ENCODE measurements around the gene SLC35D3.
"Not testable (repeated sequence)": the region's sequence is repeated elsewhere in the genome, so short reads cannot be mapped to it uniquely, and the experiment has no call there.

SLC35D3 gene

DNA sequence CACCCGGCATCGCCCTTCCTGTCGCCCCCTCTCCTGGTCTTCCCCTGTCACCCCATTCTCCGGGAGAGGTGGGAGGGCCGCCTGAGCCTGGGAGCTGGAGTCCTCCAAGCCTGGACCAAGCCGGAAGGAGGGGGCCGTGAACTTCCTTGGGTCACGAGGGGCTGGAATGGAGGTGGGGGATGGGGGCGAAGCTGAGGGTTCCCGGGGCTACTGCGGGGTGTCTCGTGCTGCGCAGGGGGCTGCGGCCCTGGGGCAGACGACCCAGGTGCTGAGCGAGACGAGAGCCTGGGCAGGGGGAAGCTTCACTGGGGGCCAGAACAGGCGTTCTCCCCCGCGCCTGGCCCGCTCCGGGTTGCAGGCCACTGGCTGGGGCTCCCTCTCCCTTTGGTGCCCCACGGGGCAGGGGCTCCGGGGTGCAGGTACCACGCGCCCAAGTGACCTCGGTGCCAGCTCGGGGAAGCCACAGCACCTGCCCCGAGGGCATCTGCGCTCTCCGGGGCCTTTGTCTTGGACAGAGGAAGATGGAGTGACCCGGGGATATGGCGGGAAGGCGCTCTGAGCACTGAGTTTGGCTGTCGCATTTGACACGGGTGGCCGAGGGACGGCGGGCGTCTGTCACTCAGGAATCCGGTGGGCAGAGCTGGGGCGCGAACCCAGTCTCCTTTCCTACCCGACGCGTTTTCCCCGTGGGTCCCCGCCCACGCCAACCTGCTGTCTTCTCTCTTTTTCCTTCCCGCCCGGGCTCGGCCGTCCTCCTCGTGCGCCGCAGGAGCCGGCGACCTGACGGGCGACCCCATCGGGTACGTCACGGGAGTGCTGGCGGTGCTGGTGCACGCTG lies 1.2 kb downstream of the SLC35D3 start:
- DNase-seq: no peak

DNA sequence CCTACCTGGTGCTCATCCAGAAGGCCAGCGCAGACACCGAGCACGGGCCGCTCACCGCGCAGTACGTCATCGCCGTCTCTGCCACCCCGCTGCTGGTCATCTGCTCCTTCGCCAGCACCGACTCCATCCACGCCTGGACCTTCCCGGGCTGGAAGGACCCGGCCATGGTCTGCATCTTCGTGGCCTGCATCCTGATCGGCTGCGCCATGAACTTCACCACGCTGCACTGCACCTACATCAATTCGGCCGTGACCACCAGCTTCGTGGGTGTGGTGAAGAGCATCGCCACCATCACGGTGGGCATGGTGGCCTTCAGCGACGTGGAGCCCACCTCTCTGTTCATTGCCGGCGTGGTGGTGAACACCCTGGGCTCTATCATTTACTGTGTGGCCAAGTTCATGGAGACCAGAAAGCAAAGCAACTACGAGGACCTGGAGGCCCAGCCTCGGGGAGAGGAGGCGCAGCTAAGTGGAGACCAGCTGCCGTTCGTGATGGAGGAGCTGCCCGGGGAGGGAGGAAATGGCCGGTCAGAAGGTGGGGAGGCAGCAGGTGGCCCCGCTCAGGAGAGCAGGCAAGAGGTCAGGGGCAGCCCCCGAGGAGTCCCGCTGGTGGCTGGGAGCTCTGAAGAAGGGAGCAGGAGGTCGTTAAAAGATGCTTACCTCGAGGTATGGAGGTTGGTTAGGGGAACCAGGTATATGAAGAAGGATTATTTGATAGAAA lies 2.0 kb downstream of the SLC35D3 start:
- no peak for DNase-seq

DNA sequence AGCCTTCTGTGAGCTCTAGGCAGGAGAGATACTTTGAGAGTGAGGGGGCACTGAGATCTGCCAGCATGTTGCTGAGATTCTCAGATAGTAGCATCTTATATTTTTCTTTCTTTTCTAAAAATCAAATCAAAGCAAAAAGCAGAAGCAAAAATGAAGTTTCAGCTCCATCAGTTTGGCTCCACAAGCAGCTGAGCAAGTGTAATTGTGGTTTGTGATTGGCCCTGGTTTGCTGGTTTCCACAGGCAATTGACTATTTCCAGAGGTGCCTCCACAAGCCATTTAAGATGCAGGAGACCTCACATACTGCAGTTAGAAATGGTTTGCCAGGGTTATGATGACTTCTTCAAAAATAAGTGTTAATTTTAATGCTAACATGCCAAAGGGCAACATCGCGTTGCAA lies 4.3 kb downstream of the SLC35D3 start:
- no peak for DNase-seq

DNA sequence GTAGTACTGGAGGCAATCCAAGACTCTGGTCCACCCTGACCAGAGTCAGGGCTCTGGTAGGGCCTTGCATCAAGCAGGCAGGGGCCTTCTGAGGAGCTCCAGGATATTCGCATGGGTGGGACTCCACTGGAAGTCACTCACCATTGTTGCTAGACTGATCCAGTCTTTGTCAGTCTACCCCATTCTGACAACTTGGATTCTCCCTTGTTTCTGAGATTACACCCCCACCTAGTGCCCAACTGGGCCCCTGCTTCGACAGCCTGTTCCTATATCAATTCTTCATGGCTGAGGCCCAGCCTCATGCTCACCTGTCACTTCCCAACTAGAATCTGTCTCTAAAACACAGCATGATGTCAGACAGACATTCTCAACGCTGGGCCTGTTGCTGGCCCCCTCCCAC lies 5.2 kb downstream of the SLC35D3 start:
- DNase-seq: no peak

DNA sequence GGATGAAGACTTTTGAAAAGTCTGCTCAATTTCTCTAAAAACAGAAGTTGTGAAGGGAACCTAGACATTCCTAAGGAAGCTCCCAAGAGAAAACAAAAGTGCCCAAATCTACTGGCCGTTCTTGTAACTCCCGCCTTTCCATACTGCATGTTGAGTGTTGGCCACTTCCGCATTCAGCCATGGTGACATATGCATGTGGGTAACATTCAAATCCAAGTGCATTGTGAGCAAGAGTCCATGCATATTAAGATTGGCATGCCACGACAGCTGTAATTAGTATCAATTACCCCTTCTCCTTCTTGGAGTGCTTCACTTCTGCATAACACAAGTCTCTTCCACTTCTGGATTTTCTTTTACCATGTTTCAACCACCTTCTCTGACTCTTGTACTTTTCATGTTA lies 8.4 kb downstream of the SLC35D3 start:
- DNase-seq: no peak

DNA sequence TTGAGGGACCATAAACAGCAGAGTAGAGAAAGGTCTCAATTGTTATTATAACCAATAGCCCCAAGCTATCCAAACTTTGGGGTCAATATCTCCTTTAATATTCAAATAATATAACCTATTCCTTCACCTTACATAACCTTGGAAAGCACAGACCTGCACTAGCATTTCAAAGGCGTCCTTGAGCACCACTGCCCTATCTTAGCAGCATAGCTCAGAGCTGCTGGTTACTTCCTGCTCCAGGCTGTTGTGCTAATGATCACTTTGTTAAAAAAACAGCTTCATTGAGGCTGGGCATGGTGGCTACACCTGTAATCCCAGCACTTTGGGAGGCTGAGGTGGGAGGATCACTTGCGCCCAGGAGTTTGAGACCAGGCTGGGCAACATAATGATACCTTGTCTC lies 10.5 kb downstream of the SLC35D3 start:
- no peak for DNase-seq

DNA sequence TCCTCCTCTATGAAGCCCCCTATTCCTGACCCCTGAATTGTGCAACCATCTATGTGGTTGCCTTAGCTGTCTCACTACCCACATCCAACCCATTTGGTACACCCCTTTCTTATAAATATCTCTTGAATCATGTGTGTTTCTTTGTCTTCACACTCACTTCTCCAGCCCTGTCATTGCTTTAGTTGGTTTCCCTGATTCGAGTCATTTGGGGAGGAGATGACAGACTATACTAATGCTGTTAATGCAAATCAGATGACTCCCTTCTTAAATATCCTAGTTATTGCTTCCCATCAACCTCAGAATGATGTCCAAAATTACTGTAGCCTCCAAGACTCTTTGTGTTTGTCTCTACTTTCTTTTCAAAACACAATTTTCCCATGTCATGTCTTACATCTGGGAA lies 23.0 kb downstream of the SLC35D3 start:
- no peak for DNase-seq

DNA sequence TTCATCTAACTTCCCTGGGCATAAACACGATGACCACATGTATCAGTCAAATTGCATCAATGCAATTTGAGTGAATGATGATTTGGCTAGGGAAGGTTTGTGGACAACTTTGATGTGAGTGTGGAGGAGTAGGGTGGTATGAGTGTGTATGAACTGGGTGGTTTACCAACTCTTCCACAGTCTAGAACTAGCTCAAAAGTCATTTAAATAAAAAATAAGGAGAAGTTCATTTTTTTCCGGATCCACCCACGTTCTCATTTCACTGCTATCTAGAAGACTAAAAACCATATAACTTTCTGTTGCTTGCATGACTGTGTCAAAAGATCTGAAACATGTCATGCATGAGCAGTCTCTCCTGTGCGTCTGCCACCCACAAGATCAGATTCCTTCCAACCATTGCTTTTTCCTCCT lies 23.6 kb downstream of the SLC35D3 start:
- DNase-seq: no peak

DNA sequence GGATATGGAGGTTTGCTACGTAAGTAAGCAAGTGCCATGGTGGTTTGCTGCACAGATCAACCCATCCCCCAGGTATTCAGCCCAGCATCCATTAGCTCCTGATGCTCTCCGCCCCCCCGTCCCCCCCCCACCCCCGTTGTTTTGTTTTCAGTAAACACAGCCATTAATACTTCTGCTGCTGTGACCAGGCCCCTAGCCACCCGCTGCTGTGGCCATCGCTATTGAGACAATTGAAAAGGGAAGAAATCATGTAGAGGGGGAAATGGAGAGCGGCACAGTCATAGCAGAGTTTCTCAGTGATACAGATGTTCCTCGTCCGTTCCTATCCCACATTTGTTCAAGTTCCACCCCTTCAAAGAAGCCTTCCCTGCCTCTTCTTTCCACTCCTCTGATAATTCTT lies 24.9 kb downstream of the SLC35D3 start:
- DNase-seq: no peak

DNA sequence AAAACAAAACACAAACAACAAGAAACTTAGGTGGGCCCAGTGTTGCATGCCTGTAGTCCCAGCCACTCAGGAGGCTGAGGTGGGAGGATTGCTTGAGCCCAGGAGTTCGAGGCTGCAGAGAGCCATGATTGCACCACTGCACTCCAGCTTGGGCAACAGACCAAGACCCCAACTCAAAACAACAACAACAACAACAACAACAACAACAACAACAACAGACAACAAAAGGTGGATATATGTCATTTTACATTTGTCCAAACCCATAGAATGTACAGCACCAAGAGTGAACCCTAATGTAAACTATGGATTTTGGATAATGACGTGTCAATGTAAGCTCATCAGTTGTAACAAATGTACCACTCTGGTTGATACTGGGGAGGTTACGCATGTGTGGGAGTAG lies 27.9 kb downstream of the SLC35D3 start:
- DNase-seq: not testable (repeated sequence)

DNA sequence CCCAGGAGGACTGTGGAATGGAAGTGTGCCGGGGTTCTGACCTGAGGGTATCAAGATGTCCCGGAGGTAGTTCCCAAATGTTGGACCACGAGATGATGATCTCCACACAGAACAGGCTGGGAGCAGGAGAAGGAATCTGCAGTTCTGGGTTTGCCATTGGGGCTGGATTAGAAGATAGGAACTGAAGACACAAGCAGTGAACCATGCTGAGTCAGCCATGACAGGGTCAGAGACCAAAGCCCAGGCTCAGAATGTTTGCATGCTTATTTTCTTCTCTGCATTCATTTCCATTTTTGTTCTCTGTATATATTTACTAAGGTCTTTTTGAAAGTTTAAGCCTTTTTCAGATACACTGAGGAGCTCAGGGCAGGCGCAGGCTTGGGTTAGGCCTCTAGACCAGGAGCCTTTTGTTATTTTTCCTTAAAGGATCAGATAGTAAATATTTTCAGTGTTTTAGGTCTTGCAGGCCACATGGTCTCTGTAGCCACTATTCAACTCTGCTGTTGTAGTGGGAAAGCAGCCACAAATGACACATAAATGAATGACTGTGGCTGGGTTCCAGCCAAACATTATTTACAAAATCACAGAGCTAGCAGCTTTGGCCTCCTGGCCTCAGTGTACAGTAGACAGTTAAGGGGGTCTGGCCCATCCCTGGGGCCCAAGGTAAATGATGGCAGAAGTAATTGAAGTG lies 28.5 kb downstream of the SLC35D3 start:
- no peak for DNase-seq

DNA sequence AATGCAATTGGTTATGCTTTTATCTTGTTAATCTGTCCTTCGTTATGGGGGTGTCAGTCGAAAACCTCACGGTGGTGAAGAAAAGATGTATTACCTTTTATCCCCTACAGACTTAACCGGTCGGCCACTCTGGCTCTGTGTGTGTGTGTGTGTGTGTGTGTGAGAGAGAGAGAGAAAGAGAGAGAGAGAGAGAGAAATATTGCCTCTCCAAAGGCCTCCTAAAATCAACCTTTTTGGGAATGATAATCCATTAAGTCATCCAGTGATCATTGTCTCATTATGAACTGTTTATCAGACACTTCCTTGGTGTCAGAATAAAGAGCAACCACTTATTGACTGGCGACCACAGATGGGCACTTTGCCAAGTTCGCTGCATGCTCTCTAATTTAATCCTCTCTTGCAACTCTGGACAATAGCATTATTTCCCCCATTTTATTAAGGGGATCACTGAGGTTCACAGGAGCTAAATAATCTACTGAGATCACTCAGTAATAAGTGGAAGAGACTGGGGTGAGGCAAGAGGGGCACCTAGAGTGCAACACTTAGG lies 30.7 kb downstream of the SLC35D3 start:
- DNase-seq: no peak

DNA sequence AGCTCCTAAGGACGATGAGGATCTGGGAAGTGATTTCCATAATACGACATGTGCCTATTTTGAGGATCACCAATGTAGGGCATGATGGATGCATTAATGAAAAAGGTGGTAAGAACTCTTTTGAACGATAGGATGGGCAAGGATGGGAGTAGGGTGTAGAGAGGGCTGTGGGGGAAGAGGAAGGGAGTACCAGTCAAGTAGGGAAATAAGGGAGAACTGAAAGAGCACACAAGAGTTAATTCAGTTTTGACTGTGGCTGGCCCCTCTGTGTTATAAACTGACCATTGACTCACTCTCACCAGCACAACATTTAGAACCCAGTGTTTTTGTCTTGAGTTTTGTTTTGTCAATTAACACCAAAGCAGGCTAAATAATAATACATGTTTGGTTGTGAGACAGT lies 33.0 kb downstream of the SLC35D3 start:
- DNase-seq: no peak

DNA sequence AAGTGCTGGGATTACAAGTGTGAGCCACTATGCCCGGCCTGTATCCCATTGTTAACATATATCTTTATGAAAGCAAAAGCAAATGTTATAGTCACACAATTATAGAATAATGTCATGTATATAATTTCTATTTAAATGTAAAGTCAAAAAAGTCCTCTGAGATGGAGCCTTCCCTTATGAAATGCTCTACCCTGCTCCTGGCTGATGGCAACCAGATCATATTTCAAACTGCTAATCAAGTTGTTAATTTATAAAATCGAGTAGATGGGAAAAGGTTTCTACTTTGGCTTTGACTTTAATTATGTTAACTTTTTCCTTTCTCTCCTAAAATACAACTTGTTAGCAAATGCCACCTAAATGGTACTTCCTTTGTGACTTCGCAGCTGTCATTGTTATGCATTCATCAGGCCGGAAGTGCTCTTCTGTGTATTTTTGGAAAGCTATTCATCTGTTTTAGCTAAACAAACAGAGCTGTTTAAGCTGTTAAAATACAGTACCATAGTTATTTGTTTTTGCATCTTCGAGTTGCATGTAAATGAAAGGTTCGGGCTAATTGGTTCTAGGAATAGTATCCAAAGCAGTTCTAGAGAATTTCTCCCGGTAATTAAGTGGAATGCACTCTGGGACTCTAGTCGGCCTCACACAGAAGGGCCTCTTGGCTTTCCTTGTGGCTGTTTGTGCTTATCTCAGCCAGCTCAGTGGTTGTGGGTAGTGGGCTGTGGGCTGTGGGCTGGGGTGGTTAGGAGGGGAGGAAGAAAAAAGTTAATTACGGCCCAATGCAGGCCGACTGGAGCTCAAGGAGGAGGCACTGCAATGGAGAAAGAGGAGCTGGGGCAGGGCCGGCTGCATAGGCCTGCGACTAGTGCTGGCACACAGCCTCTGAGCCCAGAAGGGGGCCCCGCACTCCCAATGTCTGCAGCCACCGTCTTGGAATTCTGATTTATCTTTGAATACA lies 34.8 kb downstream of the SLC35D3 start:
- no peak for DNase-seq

DNA sequence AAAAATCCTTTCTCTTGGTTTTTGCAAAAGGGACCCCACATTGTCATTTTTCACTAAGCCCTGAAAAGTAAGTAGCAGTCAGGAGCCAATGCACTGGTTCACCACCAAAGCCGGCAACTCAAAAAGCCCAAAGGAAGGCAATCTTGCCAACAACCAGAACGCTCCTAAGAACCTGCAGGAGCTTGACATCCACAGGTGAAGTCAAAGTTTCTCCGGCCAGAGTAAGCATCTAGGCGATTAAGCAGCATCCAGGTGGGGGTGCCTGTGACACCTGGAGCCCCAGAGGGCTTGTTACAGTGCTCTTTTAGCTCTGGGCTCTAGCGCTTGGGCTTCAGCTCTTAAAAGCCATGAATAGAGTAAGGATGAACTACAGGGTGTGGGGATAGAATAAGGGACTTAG lies 36.1 kb downstream of the SLC35D3 start:
- no peak for DNase-seq

DNA sequence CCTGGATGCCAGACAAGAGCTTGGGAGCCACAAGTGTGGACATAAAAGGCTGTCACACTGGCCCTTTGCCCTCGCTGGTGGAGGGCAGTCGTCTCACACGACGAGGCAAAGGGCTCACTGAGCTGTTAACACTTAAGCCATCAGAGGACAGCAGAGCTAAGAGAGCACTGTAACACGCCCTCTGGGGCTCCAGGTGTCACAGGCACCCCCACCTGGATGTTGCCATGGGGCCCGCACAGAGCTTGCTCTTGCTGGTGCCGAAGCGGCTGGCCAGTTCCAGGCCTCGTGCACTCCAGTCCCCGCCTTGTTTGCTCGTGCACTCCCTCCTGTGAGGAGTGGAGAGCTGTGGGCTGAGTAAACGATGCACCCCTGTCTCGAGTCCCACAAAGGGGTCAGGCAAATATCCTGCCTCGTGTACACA lies 37.4 kb downstream of the SLC35D3 start:
- no peak for DNase-seq

DNA sequence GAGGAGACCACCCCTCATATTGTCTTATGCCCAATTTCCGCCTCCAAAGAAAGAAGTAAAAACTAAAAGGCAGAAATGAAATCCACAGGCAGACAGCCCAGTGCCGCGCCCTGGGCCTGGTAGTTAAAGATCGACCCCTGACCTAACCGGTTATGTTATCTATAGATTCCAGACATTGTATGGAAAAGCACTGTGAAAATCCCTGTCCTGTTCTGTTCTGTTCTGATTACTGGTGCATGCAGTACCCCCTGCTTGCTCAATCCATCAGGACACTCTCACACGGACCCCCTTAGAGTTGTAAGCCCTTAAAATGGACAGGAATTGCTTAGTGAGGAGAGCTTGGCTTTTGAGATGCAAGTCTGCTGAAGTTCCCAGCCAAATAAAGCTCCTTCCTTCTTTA lies 37.8 kb downstream of the SLC35D3 start:
- DNase-seq: not testable (repeated sequence)

DNA sequence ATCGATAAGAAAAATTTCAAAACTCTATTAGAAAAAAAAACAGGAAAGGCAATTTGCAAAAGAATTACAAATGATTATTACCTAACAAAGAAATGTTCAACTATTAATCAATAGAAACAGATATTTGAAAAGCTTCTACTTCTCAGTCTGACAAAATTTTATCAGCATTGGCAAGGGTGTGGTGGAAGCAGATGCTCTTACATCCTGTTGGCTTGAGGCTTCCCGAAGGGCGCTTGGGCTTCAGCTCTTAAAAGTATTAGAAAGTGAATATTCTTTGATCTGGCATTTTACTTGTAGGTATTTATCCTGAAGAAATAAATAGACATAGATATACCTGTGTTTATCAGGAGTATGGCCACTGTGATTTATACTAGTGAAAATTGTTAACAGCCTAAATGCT lies 38.7 kb downstream of the SLC35D3 start:
- no peak for DNase-seq

DNA sequence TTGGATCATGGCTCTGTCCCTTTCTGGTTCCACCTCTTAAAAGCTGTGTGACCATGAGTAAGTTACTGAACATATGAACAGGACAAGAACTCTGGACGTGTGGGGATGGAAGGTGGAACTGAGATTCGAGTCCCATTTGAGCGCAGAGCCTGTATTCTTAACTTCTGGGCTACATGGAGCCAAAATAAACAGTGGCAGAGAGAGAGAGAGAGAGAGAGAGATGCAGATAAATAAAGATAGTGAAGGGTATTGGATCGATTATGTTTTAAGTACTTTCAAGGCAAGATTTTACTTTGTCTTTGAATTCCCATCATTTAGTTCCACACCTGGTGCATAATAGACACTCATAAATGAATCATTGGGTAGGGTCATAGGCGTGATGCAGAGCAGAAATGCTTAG lies 39.7 kb downstream of the SLC35D3 start:
- no peak for DNase-seq

DNA sequence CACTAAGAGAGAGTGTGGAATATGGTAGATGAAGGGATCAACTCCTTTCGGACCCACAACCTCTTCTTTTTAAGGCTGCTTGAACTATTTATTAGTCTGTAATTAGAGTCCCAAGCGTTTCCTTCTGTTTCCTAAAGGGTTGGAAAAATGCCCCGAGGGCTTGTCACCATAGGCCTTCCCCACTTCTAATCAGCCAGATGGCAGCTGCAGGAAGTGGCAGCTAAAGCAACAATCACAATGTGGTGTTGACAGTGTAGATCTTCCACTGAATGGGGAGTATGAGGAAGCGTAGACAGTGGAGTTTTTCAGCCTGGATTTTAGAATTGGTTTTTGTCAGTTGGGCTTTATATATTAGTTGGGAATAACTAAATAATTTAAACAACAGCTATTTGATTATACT lies 40.6 kb downstream of the SLC35D3 start:
- no peak for DNase-seq

DNA sequence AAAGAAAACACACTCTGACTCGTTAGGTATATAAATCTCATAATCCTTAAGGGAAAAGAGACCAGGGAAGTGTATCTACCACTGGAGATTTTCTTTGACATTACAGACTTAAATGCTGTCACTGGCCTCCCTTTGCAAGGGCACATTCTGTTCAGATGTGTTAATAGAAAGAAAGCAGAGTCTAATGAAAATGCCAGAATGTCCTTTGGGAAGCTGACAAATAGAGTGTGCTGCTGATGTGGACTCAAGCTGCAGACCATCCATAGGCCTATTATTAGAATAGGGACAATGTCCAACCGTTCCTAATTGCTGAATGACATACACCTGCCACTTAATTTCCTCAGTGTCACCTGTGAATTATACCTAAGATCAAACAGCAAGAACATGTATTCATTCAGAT lies 41.2 kb downstream of the SLC35D3 start:
- DNase-seq: no peak

DNA sequence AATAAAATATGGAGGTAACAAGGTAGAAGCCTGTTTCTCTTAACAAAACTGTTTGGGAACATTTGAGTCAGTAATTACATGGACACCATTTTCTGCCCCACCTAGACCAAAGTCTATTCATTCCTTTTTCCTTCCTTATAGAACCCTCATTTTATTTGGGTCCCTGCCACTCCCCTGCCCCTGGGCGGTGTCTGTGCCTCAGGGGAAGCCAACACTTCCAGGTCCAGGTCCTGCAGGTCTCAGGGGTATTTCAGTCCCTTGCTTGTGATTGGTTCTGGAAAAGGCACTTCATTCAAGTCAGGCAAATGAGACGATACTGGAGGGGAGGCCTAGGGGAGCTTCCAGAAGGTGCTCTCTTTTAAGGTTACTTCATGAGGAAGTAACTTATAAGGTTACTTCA lies 42.3 kb downstream of the SLC35D3 start:
- no peak for DNase-seq
